HuH-7 (cell line): ENCODE results near the gene SP4.

Experiments used
- DNase-seq: peaks from one replicate; pipeline ENCODE4 v3.0.0; 2011; ENCODE audit warnings: low spot score

SP4 gene

DNA sequence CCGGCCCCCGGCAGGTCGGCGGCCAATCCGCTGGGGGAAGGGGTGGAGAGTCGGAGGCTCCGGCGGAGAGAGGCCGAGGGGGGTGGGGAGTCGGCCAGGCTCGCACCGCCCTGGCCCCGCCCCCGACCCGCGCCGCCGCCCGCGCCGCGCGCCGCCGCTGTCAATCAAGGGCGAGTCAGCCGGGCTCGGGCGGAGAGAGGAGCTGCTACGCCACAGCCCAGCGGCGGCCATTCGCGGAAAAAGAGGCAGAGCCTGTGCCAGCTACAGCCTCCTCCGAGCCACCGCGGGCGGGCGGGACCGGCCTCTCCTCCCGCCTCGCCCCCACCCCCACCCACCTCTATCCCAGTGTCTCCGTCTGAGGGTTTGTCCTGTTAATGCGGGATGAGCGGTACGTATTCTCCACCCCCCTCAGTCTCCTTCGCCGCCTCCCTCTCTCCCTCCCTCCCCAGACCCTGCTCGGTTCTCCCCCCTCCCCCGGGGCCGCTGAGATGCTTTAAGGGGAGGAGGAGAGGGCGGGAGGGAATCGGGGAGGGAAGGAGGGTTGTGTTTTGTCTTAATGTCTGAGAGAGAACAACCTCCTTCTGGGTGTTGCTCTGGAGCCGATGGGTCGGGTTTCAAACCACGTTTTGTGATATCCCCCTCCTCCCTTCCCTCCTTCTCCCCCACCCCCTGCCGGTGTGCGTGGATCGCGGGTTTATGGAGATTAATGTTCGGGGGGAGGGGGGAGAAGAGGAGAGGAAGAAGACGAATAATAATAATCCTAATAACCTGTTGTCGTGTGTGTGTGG, at the start of gene SP4:
Gene SP4 (plus strand): TSS at position 213 of the 788 bp plus-strand sequence. CDS start 169 bp downstream, at position 382.
- DNase-seq: peak; percentile 88

DNA sequence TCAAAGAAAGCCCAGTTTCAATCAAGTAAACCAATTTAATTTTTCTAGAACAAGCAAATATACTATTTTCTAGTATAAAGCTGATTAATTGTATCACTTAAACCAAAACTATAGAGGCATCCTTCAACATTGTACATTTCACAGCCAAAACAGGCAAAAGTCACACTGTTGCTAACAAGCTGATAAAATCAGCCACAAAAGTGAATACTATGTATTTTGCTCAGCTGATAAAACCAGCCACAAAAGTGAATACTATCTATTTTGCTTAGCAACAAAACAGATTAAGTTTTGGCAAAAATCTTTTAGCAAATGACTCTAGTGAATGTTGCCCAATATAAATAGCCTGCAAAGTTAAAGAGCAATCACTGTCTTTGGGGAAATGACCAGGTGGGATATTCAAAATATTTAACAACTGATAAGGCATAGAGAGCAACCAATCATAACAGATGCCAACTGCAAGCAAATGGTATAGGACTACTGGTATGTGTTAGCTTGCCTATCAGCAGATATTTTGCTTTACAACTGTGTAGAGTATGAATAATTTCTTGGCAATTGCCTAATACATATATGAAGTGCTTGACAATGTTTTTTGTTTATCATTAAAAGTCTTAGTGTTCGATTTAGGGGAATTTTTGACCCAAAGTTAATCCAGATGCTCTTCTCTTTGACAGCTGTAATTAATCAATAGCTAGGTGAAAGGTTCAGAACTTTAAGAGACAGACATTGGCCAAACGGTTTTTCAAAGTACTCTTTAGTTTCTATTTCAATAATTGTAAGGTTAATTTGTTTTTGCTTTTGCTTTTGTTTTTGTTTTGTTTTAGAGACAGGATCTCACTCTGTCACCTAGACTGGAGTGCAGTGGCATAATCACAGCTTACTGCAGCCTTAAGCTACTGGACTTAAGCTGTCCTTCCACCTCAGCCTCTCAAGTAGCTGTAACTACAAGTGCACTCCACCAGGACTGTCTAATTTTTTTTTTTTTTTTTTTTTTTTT, 44.4 kb upstream of the SP4 start:
- DNase-seq: no peak

DNA sequence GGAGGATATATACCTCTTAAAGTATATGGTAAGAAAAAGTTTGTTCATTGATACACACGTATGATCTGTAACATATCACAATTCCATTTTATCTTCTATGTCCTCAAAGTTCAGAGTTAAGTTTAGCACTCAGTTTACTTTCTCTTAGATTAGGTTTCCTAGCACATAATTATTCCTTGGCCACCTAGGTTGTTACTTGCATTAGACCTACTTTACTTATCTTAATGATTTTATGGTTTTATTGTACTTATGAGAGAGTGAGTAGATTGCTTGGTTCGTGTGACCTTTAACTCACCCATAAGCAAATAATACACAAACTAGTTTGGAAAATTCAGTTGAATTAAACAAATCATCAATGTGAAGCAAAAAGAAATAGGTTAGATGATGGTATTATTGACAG, 33.9 kb upstream of the SP4 start:
- no peak for DNase-seq

DNA sequence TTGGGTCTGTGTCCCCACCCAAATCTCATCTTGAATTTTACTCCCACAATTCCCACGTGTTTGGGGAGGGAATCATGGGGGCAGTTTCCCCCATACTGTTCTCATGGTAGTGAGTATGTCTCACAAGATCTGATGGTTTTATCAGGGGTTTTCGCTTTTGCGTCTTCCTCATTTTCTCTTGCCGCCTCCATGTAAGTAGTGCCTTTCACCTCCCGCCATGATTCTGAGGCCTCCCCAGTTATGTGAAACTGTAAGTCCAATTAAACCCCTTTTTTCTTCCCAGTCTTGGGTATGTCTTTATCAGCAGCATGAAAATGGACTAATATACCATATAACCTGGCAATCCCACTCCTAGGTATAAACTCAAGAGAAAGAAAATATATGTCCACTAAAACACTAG, 25.9 kb upstream of the SP4 start:
- DNase-seq: no peak

DNA sequence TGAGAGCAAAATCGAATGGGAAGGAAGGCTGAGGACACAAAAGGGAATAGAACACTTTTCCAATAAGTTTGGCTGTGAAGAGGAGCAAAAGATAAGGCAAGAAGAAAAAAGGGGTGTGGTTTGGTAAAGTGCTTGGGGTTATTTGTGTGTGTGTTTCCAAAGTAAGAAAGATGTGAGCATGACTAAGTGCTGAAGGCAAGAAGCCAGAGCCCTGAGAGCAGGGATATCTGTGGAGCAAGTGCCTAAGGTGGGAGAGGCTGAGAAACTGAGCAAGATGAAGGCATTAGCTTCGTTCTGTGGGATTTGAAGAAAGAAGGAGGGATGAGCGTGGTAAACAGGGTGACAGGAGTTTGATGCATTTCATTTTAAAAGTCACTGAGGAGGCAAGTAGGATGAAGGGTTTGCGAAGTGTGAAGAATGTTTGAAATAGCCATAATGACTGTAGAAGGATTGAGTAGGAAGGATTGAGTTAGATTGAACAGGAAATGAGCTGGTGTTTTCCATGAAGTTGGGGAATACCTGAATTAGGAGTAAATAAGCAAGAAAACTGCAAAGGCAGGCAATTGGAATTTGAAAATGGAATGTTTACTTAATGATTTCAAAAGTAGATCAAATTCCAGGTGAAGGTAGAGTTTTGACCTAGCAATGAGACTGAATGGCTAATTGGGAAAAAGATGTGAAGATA, 19.9 kb upstream of the SP4 start:
- DNase-seq: no peak

DNA sequence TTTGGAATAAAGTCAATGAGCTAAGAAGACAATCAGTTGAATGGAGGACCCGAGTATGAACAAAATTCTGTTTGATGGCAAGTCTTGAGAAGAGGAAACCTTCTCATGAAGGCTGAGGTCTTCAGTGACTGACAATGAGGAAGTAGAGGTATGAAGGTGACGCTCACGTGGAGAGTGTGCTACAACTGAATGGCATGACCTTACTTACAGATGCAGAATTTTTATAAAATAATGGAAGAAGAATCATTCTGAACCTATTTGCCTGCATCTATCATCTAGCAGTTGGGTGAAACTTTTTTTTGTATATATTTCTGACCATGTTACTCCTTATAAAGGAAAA, 19.4 kb upstream of the SP4 start:
- no peak for DNase-seq

DNA sequence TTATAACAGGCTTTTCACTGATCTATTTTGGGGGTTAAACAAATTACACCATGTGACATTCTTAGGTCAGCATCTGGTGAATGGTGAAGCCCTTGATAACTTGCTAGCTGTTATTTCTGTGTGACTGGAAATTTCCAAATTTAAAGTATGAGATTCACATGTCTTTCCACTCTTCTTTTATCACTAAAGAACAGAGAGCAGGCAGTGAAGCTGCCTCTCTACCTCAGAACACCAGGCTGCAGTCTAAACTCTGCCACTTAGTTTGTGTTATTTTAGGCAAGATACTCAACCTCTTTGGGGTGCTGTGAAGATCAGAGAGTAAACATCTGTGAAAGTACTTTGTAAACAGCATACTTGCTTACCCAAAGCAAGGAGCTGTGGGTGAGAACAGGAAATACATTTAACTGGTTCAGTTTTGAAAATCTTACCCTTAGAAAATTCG, 15.5 kb upstream of the SP4 start:
- no peak for DNase-seq

DNA sequence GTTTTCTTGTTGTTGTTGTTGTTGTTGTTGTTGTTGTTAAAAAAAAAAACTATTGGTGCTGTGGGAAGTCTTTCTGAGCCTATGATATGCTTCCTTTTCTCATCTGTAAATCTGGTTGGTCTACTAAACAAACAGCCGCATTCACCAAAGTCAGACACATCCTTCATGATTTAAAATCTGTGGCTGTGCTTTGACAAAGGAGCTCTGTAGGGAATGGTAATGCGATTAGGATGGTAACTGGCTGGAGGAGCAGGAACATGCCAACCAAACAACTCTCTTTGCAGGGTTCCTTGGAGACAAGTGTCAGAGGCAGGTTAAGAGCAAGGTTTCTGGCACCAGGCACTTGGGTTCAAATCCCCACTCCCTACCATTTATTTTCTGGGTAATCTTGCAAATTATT, 14.9 kb upstream of the SP4 start:
- no peak for DNase-seq

DNA sequence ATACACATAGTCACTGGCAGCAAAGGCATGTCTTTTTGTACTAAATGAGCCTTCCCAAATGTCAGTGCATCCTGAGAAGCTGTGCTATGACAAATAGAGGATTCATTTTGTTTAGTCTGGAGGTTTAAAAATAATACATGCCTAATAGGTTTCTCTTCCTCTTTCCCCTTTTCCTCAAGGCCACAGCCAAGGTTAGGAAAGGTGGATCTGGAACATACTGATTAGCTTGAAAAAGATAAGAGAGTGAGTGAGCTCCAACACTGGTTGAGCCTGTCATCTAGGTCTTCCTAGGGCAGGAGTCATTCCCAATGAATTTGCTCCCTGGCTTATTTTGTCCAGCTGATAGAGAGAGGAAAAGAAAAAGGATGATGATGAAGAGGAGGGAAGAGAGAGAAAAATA, 14.4 kb upstream of the SP4 start:
- DNase-seq: no peak

DNA sequence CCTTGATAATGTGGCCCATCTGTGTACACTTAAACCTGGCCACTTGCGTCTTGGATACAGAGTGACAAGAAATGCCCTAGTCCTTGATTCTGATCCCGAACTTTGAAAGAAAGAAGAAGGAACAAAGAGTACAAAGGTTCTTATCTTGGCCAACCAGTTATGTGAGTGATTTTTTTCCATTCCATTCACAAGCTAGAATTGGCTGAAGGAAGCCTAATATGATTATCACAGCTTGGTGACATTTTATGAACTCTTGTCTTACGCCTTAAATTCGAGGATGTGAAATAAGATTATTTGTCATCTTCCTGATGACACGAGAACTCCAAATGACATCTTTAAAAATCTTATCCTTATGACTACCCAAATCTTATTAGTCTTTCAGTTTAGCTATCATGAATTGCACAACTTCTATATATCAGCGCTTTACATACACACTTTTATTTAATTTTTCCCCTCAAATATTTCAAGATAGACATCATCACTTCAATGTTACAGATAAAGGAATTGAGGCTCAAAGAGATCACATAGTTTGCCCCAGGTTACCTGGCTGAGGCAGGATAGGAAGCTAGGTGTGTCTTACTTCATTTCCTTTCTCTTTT, 13.0 kb upstream of the SP4 start:
- DNase-seq: no peak

DNA sequence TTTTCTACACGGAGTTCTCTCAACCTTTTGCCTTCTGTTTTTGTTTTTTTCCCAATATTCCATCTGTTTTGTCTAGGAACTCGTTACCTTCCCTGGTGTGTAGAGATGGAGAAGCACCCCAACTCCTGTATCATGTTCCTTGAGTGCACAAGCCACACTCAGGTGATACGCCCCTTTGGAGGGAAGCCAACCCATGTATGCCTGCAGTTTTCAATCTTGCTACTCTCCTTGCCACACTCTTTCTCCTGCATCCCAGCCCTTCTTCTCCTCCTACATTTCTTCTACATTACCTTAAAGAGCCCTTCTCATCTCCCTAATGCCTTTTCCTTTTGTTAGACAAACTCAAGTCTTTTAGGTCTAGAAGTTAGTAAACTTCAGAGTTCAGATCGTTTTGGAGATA, 10.2 kb upstream of the SP4 start:
- no peak for DNase-seq

DNA sequence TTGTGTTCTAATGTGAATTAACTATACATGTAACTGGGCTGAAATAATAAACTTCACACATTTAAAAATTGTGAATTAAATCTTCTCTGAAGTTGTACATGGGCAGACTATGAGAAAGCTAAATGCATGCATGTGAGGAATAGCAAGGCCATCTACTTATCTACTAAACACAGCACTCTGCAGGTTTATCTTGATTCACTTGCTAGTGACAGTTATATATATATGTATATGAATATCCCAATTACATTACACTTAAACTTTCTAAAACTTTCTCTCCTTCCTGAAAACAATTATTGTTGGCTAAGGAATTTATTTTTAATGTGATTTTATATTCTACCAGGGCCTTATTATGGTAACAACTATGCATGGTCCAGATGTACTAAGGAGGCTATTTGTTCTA, 5.1 kb upstream of the SP4 start:
- DNase-seq: no peak

DNA sequence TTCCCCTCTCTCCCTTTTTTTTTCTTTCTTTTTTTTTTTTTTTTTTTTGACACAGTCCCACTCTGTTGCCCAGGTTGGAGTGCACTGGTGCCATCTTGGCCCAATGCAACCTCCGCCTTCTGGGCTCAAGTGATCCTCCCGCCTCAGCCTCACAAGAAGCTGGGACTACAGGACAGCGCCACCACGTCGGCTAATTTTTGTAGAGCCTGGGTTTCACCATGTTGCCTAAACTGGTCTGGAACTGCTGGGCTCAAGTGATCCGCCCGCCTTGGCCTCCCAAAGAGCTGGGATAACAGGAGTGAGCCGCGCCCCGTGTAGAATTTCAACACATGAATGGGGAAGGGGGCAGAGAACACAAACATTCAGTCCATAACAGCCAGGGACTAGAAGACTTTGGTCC, 2.6 kb upstream of the SP4 start:
- no peak for DNase-seq

DNA sequence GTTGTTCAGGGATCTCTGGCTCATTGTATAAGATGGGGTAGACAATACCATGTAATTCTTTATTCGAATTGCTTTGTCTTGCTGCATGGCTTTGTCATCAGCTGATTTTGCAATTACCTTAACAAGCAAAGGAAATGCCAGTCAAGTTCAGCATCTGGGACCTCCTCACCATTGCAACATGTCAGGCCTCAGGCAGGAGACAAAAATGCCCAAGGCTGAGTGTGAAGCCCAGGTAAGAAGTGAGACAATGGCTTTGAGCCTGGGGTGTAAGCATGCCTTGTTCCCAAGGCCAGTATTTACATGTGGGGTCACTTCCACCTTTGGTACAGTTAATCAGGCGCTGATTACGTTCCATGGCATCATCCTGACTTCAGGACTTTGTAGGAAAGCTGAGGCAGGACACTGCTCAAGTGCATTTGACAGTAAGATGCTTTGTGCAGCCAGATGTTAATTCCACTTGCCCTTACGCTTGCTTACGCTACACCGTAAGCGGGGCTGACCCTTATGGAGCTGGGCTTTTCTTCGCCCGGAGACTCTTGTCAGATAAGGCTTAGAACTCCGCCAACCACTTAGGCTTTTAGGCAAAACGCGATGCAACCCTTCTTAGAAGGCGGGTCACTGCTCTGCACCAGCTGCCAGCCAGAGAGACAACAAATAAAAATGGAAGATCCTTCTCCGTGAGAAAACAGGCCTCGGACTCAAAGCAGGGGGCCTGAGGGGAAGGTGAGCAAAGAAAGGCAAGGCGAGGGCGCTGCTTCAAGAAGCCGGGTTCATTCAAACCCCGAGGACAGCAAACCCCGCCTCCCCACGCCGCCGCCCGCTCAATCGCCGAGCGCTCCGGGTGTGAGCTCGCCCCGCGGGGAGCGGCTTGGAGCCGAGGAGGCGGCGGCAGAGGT, 1.3 kb upstream of the SP4 start:
- DNase-seq: no peak

DNA sequence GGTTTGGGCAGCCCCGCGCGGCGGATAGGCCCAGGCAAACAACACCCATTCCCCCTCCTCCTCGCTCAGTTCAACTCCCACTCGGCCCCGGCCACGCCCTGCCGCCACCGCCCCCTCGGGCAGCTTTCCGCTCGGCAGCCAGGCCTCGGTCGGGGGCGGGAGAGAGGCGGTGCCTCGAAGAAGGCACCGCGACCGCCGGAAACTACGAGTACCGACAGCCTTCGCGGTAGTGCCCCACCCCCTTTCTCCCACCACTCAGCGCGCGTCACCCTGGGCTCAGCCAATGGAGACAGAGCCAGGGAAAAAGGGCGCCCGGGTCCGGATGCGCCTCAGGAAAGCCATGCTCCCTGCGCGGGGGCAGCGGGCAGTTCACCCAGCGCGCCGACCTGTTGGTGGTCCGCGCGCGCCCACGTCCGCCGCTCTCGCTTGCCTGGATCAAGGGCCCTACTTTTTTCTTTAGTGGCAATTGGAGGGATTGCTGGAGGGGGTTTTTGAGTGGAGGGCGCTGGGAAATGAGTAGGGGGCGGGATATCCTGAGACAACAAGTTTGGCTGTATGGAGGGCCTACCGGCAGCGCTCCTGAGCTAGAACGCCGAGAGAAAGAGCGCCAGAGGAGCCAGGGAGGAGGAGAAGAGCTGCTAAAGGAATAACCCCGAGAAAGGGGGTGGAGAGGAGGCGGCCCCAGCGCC, 557 bp upstream of the SP4 start:
- DNase-seq: peak; percentile 97

DNA sequence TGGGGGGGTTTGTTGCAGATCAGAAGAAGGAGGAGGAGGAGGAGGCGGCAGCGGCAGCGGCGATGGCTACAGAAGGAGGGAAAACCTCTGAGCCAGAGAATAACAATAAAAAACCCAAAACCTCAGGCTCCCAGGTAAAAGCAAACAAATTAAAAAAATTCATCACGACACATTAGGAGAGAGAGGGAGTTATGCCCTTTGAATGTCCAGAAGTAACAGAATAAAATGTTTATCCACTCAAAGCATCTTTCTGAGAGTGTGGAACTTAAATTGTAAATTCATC, 717 bp downstream of the SP4 start:
- DNase-seq: no peak

DNA sequence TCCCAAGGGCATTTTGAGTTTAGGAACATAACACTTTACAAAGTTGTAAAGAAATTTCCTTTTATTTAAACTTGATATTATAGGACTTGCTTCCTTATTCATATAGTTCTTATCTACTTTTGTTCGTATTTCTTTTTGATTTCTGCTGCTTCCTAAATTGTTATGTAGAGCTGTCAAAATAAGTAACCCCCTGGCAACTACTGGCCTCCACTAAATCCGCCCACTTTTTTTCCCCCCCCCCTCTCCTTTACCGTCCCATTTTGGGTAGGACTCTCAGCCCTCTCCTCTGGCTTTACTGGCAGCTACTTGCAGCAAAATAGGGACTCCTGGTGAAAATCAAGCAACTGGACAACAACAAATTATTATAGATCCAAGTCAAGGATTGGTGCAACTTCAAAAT, 1.1 kb downstream of the SP4 start:
- DNase-seq: no peak

DNA sequence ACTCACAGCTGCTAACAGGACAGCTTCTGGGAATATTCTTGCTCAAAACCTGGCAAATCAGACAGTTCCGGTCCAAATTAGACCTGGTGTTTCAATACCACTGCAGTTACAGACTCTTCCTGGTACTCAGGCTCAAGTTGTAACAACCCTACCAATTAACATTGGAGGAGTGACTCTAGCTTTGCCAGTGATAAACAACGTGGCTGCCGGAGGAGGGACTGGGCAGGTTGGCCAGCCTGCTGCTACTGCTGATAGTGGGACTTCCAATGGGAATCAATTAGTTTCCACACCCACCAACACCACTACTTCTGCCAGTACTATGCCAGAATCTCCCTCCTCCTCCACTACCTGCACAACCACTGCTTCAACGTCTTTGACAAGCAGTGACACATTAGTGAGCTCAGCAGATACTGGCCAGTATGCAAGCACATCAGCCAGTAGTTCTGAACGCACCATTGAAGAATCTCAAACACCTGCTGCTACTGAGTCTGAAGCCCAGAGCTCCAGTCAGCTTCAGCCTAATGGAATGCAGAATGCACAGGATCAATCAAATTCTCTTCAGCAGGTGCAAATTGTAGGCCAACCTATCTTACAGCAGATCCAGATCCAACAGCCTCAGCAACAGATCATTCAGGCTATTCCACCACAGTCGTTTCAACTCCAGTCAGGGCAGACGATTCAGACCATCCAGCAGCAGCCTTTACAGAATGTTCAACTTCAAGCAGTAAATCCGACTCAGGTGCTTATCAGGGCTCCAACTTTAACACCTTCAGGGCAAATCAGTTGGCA, 2.1 kb downstream of the SP4 start:
- no peak for DNase-seq

DNA sequence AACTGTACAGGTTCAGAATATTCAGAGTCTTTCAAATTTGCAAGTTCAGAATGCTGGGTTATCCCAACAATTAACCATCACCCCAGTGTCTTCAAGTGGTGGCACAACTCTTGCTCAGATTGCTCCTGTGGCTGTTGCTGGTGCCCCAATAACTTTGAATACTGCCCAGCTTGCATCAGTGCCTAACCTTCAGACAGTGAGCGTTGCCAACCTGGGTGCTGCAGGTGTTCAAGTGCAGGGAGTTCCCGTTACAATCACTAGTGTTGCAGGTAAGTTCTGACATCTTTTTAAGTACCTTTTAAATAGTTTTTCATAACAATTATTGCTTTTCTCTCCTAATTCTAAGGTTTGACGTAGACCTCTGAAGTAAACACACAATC, 2.7 kb downstream of the SP4 start:
- DNase-seq: no peak
